ENCODE measurements around the gene THRB.

THRB gene

GRCh38 chr3:24222165-24222805 lies 272.4 kb downstream of the THRB start:
- no peak overlapping the region for H3K9ac ChIP-seq
- H3K36me3 ChIP-seq (ENCODE audit: control insufficient read depth, insufficient read depth, low read length): no peaks in the 10 kb centered on the region
- no peak overlapping the region for H3K27ac ChIP-seq
- no peak for TF ChIP-seq CTCF (IDR thresholded peaks at IDR 0.05)
- H3K4me3 ChIP-seq (ENCODE audit: low read depth, low read length): no peak overlapping the region
- no peak overlapping the region for H2AFZ ChIP-seq
- H3K27me3 ChIP-seq (ENCODE audit: control insufficient read depth, insufficient read depth, low read length): no peaks in the 10 kb centered on the region
- no peaks in the 10 kb centered on the region for H3K79me2 ChIP-seq
- H3K9me3 ChIP-seq (ENCODE audit: control insufficient read depth, low read length): no peaks in the 10 kb centered on the region
- no peak overlapping the region for H3K4me2 ChIP-seq (ENCODE audit: low read length)
- no peaks in the 10 kb centered on the region for H3K4me1 ChIP-seq

GRCh38 chr3:24220859-24221657 lies 273.6 kb downstream of the THRB start:
- no peak overlapping the region for H2AFZ ChIP-seq
- no peak overlapping the region for H3K27ac ChIP-seq
- H3K4me1 ChIP-seq: no peaks in the 10 kb centered on the region
- TF ChIP-seq CTCF (IDR thresholded peaks at IDR 0.05): no peak
- no peaks in the 10 kb centered on the region for H3K9me3 ChIP-seq (ENCODE audit: control insufficient read depth, low read length)
- no peaks in the 10 kb centered on the region for H3K36me3 ChIP-seq (ENCODE audit: control insufficient read depth, insufficient read depth, low read length)
- H3K4me3 ChIP-seq (ENCODE audit: low read depth, low read length): no peak overlapping the region
- no peaks in the 10 kb centered on the region for H3K79me2 ChIP-seq
- H3K27me3 ChIP-seq (ENCODE audit: control insufficient read depth, insufficient read depth, low read length): no peaks in the 10 kb centered on the region
- H3K9ac ChIP-seq: no peak overlapping the region
- no peak overlapping the region for H3K4me2 ChIP-seq (ENCODE audit: low read length)

- no peak for TF ChIP-seq CTCF (IDR thresholded peaks at IDR 0.05)
- Histone ChIP-seq H3K4me1 (no peaks in the 10 kb centered on the region), H3K27me3 (ENCODE audit: control insufficient read depth, insufficient read depth, low read length) (no peaks in the 10 kb centered on the region), H3K27ac (no peak overlapping the region), H3K36me3 (ENCODE audit: control insufficient read depth, insufficient read depth, low read length) (no peaks in the 10 kb centered on the region), H3K9me3 (ENCODE audit: control insufficient read depth, low read length) (no peaks in the 10 kb centered on the region), H3K4me2 (ENCODE audit: low read length) (no peak overlapping the region), H3K9ac (no peak overlapping the region), H3K79me2 (no peaks in the 10 kb centered on the region), H2AFZ (no peak overlapping the region), H3K4me3 (ENCODE audit: low read depth, low read length) (no peak overlapping the region)
Observed at GRCh38 chr3:24215502-24215901, 279.1 kb downstream of the THRB start.

- TF ChIP-seq CTCF (IDR thresholded peaks at IDR 0.05): no peak
- H3K4me3 ChIP-seq (ENCODE audit: low read depth, low read length): no peak overlapping the region
- no peaks in the 10 kb centered on the region for H3K27me3 ChIP-seq (ENCODE audit: control insufficient read depth, insufficient read depth, low read length)
- no peak overlapping the region for H3K9ac ChIP-seq
- no peaks in the 10 kb centered on the region for H3K36me3 ChIP-seq (ENCODE audit: control insufficient read depth, insufficient read depth, low read length)
- H3K79me2 ChIP-seq: no peaks in the 10 kb centered on the region
- H3K4me2 ChIP-seq (ENCODE audit: low read length): no peak overlapping the region
- no peak overlapping the region for H3K27ac ChIP-seq
- no peak overlapping the region for H2AFZ ChIP-seq
- H3K9me3 ChIP-seq (ENCODE audit: control insufficient read depth, low read length): no peaks in the 10 kb centered on the region
- H3K4me1 ChIP-seq: no peaks in the 10 kb centered on the region
Observed at GRCh38 chr3:24211381-24211780, 283.3 kb downstream of the THRB start.
